WI38 (cell line): ENCODE results near the gene ARPIN.
"Not testable (repeated sequence)": the region's sequence is repeated elsewhere in the genome, so short reads cannot be mapped to it uniquely, and the experiment has no call there.

Source experiments
- H3K4me3 ChIP-seq: 2 replicates; pipeline ENCODE4 v1.5.1; 2011; ENCODE audit warnings: low read depth, mild to moderate bottlenecking, control low read depth, low read length
- TF ChIP-seq, protein P1 (sequence below): IDR thresholded peaks from 2 replicates; pipeline ENCODE4 v1.5.1; 2012; ENCODE audit warnings: low read depth, mild to moderate bottlenecking, control low read depth, low read length

Gene ARPIN

GRCh38 chr15:89912674-89913396 lies at the start of gene ARPIN:
ARPIN (minus strand) TSS chr15:89912952; CDS start chr15:89912835, 117 bp downstream.
- TF ChIP-seq, protein P1, sequence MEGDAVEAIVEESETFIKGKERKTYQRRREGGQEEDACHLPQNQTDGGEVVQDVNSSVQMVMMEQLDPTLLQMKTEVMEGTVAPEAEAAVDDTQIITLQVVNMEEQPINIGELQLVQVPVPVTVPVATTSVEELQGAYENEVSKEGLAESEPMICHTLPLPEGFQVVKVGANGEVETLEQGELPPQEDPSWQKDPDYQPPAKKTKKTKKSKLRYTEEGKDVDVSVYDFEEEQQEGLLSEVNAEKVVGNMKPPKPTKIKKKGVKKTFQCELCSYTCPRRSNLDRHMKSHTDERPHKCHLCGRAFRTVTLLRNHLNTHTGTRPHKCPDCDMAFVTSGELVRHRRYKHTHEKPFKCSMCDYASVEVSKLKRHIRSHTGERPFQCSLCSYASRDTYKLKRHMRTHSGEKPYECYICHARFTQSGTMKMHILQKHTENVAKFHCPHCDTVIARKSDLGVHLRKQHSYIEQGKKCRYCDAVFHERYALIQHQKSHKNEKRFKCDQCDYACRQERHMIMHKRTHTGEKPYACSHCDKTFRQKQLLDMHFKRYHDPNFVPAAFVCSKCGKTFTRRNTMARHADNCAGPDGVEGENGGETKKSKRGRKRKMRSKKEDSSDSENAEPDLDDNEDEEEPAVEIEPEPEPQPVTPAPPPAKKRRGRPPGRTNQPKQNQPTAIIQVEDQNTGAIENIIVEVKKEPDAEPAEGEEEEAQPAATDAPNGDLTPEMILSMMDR: no peak
- peak within 1 kb of the TSS; percentile 70 for H3K4me3 ChIP-seq

- H3K4me3 ChIP-seq: no peak overlapping the region
- TF ChIP-seq, protein P1: no peak
Measured at GRCh38 chr15:89958107-89958805, 45.5 kb upstream of the ARPIN start.

DNA sequence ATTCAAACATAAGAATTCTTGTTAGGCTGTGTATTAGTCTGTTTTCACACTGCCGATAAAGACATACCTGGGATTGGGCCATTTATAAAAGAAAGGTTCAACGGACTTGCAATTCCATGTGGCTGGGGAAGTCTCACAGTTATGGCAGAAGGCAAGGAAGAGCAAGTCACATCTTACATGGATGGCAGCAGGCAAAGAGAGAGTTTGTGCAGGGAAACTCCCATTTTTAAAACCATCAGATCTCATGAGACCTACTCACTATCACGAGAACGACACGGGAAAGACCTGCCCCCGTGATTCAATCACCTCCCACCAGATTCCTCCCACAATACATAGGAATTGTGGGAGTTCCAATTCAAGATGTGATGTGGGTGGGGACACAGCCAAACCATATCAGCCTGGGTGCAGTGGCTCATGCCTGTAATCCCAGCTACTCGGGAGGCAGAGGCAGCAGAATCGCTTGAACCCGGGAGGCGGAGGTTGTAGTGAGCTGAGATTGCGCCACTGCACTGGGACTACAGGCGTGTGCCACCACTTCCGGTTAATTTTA lies 42.8 kb upstream of the ARPIN start:
- not testable (repeated sequence) for H3K4me3 ChIP-seq

DNA sequence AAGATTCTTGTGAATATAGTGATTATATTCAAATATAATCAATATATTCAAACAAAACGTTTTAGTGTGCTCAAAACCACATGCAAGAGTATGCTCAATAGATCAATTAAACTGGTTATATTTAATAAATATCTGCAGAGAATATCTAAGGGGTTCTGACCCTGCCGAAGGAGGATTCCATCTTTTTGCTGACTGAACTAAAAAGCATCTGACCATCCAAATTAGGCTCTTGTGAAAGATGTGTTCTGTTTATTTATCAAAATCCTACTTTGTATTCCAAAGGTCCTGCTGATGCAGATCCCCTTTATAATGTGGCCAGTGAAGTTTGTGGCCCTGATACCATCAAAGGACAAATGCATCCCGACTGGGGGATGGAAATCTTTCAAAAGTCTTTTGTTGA lies 41.8 kb upstream of the ARPIN start:
- TF ChIP-seq, protein P1: no peak
- no peak overlapping the region for H3K4me3 ChIP-seq

- H3K4me3 ChIP-seq: no peak overlapping the region
- TF ChIP-seq, protein P1: no peak
Measured at GRCh38 chr15:89948796-89949195, 36.0 kb upstream of the ARPIN start.

- TF ChIP-seq, protein P1: no peak
- H3K4me3 ChIP-seq: no peak overlapping the region
Measured at GRCh38 chr15:89947385-89947784, 34.6 kb upstream of the ARPIN start.

- no peak overlapping the region for H3K4me3 ChIP-seq
- TF ChIP-seq, protein P1: no peak
Measured at GRCh38 chr15:89946681-89947299, 34.0 kb upstream of the ARPIN start.

GRCh38 chr15:89943721-89944120 lies 31.0 kb upstream of the ARPIN start:
- not testable (repeated sequence) for H3K4me3 ChIP-seq
